HG03460 (cell line): ENCODE measurements around the gene FYN.
"Not testable (repeated sequence)": the region's sequence is repeated elsewhere in the genome, so short reads cannot be mapped to it uniquely, and the experiment has no call there.

Source experiments
- ATAC-seq: cut with Tn5 transposase; IDR thresholded peaks from one replicate; pipeline ENCODE4 v1.9.1; 2021; ENCODE audit not compliant: unreplicated experiment

The FYN gene

DNA sequence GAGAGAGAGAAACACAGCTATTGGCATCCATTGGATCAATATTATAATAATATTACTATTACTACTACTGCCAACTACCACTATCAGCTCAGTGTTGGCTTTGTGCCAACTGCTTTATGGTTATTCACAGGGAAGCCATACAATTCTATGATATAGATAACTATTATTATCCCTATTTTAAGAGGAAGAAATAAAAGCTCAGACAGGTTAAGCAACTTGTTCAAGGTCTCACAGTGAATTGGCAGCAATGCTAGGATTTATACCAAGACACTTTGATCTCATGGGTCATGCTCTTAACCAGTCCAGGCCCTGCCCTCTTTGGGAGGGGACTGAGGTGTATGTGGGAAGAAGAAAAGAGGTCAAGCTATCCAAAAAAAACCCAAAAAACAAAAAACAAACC is 185.6 kb downstream of the FYN start:
- no peak for ATAC-seq

DNA sequence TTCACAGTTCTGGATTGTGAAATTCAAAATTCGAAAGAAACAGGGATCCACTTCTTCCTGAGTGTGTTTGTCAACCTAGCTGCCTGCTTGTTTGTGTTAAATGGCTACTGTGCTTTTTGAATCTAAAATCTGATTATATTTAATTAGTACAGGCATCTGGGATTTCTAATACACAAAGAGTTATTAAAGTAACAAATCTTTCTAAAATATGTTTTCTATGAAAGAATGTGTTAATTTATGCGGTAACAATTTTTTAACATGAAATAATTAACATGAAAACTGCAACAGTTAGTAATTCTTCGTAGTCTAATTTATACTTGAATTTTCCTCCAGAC is 186.4 kb downstream of the FYN start:
- no peak for ATAC-seq

DNA sequence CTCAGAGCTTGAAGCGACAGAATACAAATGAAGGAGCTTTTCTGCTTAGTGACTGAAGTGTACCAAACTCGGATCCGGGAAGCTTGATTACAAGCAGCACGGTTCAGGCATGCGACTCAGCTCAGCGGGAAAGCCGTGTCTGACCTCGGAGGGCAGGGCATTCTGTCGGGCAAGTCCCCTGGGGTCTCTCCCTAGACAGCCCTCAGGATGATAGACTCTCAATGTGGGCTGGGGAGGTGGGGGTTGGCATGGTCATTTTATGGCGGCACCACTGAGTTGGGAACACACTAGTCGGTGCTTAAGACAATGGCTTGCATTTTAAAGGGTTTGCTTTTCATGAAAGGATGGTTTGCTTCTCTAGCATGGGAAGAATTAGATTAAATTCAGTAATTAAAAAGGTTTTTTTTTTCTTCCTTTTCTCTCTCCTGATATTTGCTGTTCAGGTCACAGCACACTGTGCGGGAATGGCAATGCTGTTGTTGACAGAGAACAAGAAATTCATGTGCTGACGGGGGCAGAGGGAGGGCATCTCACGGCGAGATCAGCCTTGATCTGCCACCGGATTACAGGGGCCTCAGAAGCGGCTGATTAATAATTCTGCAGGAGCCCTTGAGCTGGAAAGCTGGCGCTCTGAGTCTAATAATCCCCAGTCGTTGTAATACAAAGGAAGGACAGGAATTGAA is 186.9 kb downstream of the FYN start:
- ATAC-seq = no peak

DNA sequence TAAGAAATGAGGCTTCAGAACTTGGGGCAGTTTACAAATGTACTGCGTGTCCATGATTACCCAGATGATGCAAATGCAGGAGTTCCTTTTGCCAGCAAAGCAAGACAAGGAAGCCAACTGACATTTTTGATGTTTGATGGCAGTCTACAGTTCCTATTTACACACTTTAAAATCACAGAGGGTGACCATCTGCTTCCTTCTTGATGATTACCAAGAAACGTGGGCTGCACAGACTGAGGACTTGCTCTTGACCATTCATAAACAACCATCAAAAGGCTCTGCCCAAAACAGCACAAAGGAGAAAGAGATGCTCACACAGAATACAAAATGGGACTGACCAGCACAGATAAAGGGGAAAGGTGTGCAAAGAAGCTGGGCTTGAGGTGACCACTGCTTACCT is 187.7 kb downstream of the FYN start:
- ATAC-seq = no peak

DNA sequence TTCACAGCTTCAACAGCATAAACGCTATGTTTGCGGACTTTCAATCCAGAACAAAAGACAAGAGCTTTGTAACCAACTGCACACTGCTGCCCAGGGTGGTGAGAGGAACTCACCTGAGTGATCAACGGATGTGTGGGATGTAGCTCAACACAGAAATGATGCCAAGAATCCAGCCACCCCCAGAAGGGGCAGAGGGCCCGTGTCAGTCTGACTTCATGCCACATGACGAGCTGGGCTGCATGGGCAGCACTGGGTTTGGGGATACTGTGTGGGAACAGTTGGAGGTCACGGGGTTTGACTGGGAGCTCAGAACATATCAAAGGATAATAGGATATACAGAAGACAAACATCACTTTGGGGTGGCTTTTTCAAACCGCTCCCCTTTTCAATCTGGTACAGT is 188.2 kb downstream of the FYN start:
- no peak for ATAC-seq

DNA sequence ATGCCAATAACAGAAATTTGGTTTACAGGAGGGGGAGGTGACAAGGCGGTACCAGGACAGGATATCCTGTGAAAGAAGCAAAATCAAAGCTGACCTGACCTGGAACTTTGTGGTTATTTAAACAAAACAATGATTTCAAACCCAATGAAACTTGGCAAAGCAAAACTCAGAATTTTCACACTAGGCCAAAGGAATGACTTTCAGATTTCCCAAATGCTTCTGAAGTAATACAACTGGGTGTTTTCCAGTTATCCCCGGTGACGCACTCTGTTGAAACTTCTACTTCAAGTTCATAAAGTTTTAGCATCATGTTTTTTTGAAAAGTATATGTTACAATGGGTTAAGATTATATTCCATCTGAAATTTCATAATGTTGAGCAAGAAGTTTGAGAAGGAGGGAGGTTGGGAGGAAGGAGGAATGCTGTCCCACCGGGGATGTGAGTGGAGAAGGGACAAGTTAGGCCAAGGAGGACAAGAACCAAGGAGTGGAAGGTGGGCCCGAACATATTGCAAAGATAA is 189.4 kb downstream of the FYN start:
- ATAC-seq = no peak

DNA sequence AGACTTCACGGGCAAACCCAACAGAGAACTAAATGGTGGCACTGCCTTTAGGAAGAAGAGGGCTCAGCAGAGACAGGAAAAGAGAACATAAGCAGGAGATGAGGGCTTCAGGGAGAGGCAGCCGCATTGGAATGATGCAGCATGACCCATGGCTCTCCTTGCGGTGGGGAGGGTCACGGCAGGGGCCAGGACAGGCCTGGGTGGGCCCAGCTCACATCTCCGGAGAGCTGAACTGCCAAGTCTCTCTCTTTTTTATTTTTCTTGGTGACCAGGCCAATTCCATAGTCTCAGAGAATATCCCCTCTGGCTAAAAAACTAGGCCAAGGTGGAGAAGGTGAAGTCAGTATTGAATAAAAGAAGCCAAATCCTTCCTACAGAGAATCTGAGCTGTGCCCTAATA is 190.1 kb downstream of the FYN start:
- no peak for ATAC-seq

DNA sequence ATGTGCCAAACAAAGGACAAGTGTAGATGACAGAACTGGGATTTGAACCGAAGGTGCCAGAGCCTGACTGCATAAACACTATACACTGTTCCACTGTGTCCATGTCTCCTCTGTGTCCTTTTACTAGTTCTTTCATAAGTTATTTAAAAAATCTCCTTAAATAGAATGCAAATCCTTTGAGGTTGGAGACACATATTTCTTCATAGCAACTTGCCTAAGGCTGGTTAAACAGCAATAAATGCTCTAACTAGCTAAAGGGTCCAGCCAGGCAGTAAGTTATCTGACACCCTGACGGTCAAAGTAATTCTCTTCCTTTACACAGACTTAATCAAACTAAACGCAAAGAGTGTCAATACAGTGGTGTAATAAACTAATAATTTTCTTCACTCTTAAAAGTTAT is 191.4 kb downstream of the FYN start:
- no peak for ATAC-seq

DNA sequence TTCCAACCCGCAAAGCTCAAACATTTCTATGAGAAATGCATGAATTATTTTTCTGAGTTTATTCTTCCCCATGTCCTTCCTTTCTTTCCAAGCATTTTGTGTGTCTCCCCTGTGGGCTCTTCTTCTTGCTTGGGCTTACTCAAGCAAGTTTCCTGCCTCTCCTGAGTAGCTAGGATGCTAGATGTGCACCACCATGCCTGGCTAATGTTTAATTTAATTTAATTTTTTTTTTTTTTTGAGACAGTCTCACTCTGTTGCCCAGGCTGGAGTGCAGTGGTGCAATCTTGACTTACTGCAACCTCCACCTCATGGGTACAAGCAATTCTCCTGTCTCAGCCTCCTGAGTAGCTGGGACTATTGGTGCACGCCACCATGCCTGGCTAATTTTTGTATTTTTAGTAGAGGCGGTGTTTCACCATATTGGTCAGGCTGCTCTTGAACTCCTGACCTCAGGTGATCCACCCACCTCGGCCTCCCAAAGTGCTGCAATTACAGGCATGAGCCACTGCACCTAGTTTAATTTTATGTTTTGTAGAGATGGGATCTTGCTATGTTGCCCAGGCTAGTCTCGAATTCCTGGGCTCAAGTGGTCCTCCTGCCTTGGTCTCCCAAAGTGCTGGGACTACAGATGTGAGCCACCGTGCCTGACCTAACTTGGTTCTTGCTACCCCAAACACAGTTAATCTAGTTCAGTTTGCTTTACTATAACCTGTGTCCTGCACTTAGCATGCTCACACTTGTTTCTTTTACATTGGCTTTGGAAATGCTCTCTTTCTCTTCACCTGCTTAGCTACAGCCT is 192.2 kb downstream of the FYN start:
- ATAC-seq = not testable (repeated sequence)

DNA sequence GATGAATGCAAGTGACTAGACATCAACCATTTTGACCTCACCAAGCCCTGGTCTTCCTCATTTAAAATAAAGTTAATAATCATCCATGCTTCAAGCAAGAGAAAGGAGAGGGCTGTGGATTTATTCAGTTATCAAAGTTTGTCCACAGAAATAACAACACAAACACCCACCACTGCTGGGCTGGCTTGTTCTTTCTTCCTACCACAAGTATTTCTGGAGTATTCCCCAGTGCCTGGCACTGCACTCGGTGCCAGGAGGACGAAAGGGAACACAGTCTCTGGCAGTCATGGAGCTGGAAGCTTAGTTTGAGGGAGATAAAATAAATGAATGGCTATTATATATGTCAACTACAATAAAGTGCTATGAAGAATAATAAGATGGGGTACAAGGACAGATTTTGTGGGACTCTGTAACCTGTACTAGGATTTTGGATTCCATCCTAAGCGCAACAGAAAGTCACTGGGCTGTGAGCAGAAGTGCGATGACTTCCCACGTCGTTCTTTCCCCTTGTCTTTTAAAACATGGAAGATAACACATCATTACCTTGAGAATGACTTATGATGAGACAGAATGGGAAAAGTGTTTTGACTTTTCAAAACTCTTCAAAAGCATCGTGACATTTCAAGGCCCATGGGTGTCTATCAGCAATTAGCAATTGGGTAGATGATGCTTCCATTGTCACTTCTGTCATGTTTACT is 193.1 kb downstream of the FYN start:
- no peak for ATAC-seq

DNA sequence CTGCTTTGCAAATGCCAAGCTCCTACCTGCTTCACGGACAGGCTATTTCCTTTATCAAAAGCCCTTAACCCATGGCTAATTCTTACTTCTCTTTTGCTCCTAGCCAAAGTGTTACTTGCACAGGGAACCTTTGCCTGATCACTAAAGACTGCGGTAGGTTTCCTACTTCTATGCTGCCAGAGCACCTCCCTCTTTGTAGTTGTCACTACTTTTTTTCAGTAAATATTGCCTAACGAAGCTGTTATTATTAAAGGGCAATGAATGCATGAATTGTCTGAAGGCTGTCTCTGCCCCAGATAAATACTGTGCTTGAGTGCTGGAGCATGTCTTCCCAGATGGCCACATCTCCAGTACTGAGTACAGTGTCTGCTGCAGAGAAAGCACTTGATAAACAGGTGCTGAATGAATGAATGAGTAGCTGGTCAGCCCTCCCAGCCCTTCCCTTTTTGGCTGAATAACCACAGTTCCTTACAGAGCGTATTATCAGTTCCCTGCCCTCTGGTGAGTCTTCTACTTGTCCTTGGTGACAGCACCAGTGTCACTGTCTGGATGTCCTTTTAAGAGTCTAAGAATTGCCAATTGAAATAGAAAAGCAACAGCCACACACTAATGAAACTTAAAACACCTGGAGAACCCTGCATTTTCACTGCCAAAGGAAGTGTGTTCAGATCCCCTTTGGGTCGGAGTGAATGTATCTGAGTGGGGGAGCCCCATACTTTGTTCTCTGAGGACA is 194.0 kb downstream of the FYN start:
- no peak for ATAC-seq

DNA sequence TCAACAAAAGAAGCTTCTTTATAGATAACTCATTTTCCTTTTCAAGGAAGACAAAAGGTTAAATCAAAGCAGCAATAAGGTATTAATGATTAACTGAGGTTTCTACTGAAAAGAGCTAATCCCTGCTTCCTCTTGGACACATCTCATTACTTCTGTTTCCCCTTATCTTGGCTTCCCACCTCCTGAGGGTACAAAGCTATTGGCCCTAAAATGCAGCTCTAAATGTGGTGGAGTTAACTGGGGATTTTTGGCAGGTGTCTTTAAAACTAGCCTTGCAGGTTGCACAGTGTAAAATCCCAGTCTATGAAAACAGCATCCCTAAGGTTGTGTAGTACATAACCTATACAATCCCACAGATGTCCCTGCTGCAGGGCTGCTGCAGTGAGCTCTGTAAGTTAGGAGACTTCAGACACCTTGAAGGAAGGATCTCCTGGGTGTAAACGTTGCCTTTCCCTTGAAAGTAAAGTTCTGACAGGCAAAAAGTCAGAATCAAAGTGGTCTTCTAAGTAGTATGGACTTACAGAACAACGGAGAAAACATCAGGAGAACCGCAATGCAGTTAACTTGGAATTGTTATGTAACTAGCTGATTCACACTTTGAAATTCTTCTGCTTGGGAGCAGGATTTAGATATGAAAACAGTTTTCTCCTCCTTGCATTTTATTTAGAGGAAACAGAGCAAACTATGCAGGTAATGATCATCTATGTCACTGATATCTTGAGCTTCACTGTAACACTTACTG is 195.8 kb downstream of the FYN start:
- ATAC-seq = no peak

DNA sequence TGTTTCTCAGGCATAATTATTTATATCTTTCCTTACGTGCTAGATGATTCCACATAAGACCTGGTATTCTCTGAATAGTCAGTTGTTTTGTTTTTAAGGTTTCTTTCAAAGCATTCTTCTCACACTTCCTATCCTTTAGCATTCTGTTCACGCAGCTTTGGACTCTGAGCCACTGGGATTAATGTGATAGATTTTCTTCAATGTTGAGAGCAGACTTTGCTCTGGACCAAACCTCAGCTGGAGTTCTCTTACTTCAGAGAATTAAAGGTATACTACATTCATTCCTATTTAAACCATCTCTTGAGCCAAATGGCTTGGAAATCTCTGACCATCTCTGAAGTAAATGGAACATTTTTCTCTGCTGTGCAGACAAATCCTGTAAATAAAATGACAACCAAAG is 196.9 kb downstream of the FYN start:
- ATAC-seq = no peak

DNA sequence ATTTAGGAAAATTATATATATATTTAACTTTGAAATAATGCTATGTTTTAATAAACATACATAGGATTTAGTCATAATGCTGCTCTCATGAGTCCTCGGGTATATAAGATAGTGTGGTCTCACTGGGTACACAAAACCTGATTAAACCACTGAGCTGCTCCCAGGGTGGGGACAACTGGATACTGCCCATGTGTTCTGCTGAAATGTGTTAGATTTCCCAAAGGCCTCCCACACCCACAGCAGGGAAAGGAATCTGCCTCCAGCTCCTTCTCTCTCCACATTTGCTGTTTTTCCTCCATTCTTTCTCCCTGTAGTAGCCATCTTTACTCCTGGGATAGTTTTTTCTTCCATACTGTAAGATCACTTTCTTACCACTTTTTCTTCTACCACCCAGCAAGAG is 198.4 kb downstream of the FYN start:
- no peak for ATAC-seq

DNA sequence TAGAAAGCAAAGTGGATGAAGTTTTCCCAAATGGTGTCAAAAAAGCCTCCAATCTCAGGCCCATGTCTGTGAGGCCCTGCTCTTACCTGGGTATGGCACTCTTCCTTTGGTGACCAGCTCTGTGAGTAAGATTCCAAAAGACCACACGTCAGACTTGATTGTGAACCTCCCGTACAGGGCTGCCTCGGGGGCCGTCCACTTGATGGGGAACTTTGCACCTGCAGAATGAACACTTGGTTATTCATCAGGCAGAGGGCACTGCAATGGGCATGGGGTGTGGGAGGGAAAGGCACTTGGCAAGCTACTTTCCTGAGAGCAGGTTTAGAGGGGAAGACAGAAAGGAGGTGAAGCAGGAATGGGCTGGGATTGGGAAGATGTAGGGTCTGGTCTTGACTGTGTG is 198.8 kb downstream of the FYN start:
- ATAC-seq = no peak

DNA sequence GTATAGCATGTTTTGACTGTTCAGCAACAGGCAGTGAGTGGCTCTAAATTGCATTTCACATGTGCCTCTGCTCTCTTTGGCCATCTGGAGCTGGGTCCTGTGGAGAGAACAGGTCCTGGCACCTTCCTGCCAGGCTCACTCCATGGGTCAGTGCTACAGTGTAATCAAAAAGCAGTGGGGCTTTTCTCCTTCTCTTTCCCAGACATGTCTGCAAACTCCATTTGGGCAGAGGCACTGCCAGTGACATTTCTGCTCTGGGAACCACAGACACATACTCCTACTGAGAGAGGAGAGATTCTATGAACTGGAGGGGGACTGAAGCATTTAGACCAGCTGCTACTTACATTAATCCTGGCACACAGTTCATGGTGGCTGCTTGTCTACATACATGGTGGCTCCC is 199.3 kb downstream of the FYN start:
- ATAC-seq = no peak

DNA sequence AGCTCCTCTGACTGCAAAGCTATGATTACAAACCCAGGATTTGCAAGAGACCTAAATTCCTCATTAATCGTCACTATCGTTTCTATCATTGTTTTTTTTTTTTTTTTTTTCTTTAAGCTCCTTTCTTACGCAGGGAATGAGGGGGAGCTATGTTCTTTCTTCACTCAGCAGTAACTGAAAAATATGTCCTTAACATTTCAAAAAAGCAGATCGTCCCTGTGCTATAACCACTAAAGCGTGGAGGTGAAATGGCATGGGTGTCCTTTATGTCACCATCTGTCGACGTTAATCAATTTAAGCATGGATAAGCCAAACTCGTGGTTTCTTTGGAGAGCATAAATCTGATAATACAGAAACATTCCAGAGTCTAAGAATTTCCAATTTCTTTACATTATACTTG is 199.7 kb downstream of the FYN start:
- ATAC-seq = no peak

DNA sequence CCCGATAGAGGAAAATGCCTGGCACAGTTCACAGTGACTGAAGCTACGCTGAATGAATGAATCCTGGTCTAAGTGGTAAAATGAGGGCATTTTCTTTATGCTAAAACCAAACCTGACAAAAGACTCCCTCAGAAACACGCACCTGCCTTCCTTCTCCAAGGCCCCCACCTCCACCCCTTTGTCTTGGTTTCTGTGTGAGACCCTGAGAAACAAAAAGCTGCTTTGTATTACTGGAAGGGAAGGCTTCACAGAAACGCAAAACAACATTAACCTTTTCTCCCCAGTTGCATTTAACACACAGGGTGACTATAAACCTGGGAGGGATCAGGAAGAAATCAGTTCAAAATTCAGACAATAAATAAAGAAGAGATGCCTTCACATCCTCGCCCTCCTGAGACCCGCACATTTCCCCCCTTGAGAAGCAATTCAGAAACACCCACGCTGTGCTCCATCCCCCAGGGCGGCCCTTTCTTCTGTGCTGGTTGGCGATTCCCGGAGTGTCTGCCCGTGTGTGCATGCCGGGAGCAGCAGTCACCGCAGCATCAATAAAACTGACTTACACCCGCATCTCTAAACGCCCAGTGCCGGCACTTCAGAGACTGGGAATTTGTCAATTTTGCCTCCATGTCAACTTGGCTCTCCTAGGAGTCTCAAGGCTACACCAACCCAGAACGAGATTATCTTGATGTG is 200.3 kb downstream of the FYN start:
- ATAC-seq = no peak

DNA sequence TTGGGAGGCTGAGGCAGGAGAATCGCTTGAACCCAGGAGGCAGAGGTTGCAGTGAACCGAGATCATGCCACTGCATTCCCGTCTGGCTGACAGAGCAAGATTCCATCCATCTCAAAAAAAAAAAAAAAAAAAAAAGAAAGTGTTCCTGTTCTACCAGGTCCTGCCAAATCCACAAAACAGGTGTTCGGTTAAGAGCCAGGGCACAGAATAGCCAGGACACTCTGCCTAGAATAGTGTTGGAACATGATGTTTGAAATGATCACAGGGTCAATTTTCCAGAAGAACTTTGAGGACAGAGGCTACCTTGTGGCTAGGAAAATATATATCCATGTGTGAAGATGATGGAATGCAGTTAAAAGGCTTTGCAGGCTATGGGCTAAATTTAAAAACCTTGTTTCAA is 203.9 kb downstream of the FYN start:
- ATAC-seq = no peak

DNA sequence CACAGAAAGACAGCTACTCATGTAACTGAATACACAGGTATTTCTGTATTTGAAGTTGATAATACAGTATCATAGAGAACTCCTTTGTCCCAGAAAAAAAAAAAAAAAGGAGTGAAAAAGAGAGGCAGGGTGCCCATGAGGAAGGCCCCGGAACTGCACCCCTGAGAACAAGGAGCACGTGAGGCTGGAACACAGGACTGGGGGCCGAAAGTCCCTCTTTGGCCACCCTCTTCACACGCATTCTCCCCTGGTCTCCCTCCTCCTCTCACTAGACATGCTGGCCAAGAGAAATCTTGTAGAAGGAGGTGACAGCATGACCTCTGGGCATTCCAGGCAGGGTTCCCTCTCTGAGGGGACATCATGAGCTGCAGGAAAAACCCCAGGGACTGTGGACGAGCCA is 204.8 kb downstream of the FYN start:
- ATAC-seq = no peak
